DOHH2 (cell line): ENCODE results near the gene ABCC2.

Experiments
- CTCF ChIP-seq: fragments of 200-600 bp; sonication (generic); IDR thresholded peaks from one replicate; pipeline ENCODE4 v1.5.1; 2014; ENCODE audit warnings: antibody characterized with exemption, mild to moderate bottlenecking, low read depth, low read length; ENCODE audit not compliant: poor library complexity, severe bottlenecking
- EZH2phosphoT487 ChIP-seq: fragments of 200-600 bp; sonication (generic); IDR thresholded peaks from 2 replicates; pipeline ENCODE4 v1.6.1; 2017; ENCODE audit warnings: borderline replicate concordance, mild to moderate bottlenecking, antibody characterized with exemption, low read length, moderate library complexity, mixed read lengths

- TF ChIP-seq CTCF (no peak), EZH2phosphoT487 (no peak)
Measured at GRCh38 chr10:99832439-99832838, 50.0 kb downstream of the ABCC2 start.
